Measurements from ENCODE around the gene CORO2A. TPM values are rescaled to one million over a fixed set of nuclear protein-coding genes. Genes with fewer than 3 reads are reported as not detected.
"Not testable (repeated sequence)": the region's sequence is repeated elsewhere in the genome, so short reads cannot be mapped to it uniquely, and the experiment has no call there.

The CORO2A gene
- total RNA-seq, 1 experiment from 2014 or later, result 19.8 TPM

DNA sequence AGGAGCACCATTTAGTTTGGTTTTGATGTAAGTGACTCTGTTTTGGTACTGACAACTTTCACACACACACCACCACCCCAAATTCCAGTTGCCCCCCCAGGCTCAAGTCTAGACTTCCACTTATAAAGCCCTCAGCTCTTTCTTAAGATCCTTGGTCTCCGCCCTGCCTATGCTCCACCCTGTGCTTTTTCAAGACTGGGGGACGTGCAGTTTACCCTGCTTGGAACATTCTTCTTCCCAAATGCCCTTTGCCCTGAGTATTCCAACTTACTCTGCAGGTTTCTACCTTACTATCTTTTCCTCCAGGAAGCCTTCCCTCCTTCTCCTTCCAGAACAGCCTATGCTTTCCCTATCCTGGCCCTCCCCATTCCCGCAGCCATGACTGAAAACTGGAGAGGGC lies 72.0 kb downstream of the CORO2A start:
- no peak overlapping the region for H3K4me3 ChIP-seq
- TF ChIP-seq, protein P1, sequence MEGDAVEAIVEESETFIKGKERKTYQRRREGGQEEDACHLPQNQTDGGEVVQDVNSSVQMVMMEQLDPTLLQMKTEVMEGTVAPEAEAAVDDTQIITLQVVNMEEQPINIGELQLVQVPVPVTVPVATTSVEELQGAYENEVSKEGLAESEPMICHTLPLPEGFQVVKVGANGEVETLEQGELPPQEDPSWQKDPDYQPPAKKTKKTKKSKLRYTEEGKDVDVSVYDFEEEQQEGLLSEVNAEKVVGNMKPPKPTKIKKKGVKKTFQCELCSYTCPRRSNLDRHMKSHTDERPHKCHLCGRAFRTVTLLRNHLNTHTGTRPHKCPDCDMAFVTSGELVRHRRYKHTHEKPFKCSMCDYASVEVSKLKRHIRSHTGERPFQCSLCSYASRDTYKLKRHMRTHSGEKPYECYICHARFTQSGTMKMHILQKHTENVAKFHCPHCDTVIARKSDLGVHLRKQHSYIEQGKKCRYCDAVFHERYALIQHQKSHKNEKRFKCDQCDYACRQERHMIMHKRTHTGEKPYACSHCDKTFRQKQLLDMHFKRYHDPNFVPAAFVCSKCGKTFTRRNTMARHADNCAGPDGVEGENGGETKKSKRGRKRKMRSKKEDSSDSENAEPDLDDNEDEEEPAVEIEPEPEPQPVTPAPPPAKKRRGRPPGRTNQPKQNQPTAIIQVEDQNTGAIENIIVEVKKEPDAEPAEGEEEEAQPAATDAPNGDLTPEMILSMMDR (conservative IDR thresholded peaks at IDR 0.05), result no peak
- no peak for TF ChIP-seq EZH2 (IDR thresholded peaks at IDR 0.05; ENCODE audit: low read depth)
- H3K4me1 ChIP-seq (replicated peaks; ENCODE audit: insufficient read depth), result peaks cover 29% of the 10 kb centered on the region
- ChIA-PET POLR2A (ENCODE audit: unreplicated experiment) (interaction anchor here (0.6 to 1.2 kb wide), 2 partner anchors 36 to 83 kb away, joined by 4 to 9 read pairs; no protein-coding TSS in a partner anchor), CTCF (interaction anchor here (0.6 to 1.3 kb wide), 4 partner anchors 46 to 137 kb away, joined by 3 to 5 read pairs (median 3); partner anchors contain the start of gene CORO2A)
- no peak overlapping the region for H3K4me2 ChIP-seq
- no peaks in the 10 kb centered on the region for H3K36me3 ChIP-seq (ENCODE audit: low read depth)
- no peaks in the 10 kb centered on the region for H3K79me2 ChIP-seq (ENCODE audit: low read depth)
- no peak overlapping the region for H2AFZ ChIP-seq
- intact Hi-C loops (cut with micrococcal nuclease; ENCODE audit: unreplicated experiment), result loop anchor here (2.0 kb wide), 1 partner anchor 40 kb away; no protein-coding TSS in a partner anchor
- no TSS peak for BruUV-seq (replicated peaks)
- H4K20me1 ChIP-seq (ENCODE audit: insufficient read depth), result no peaks in the 10 kb centered on the region
- no peaks in the 10 kb centered on the region for H3K9me2 ChIP-seq (ENCODE audit: insufficient read depth)
- no peaks in the 10 kb centered on the region for H3K27me3 ChIP-seq (ENCODE audit: insufficient read depth, low read depth)
- DNase-seq, result no peak
- H3K27ac ChIP-seq, result peak overlapping the region; percentile 26; the same call in 1 of the 2 replicates
- peaks cover 5% of the 10 kb centered on the region; the same call in 1 of the 2 replicates for H3F3A ChIP-seq (ENCODE audit: insufficient read depth, low read depth)
- H3K9me3 ChIP-seq (ENCODE audit: insufficient read depth, low read depth), result no peaks in the 10 kb centered on the region

DNA sequence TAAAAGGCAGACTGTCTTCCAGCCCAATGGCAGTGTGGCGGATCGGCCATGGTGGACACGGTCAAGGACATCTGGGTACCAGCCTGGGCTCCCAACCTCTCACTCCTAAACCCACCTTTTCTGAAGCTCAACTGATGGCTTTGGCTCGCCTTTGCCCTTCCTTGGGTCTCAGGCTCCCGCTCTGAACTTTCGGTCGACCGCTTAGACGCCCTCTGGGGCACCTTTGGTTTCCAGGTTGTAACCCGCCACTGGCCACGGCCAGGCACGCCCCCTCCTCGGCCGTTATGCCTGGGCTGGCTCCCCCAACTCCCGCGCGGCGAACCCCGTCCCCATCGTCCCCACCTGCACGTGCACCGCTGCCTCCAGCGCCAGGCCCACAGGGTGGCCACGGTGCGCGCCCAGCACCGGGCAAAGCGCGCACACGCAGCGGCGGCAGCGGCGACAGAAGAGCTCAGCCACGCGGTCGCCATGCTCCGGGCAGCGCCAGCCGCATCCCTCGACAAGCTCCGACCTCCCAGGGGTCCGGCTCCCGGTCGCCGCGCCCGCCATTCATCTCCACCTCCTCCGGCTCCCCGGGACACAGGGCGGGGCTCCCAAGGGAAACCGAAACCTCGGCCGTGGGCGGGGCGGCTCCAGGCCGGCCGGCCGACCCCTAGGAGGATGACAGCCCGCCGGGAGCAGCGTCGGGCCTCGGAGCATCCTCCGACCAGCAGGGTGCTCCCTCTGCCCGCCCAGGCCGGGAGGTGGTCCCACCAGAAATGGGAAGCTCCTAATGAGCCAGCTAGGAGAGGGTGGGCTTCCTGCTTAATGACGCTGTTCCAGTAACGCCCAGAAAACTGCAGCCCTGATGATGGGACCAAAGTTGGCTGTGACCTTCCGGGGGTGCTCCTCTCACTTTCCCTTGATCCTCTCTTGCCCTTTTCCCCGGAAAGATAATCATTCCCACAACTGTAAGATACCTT lies 73.5 kb downstream of the CORO2A start, which contains the start of gene TRIM14:
TSS of gene TRIM14 (minus strand) at position 583 of the 962 bp plus-strand sequence. CDS start at position 549, 34 bp downstream.
- H3K9me2 ChIP-seq (ENCODE audit: insufficient read depth), result no peaks in the 10 kb centered on the region
- H4K20me1 ChIP-seq (ENCODE audit: insufficient read depth), result no peaks in the 10 kb centered on the region
- peak within 1 kb of the TSS; percentile 96 for H2AFZ ChIP-seq
- no peaks in the 10 kb centered on the region for H3K9me3 ChIP-seq (ENCODE audit: insufficient read depth, low read depth)
- H3K79me2 ChIP-seq (ENCODE audit: low read depth), result no peaks in the 10 kb centered on the region
- DNase-seq, result peak in 1 of 2 experiments; percentile 69
- CTCF ChIA-PET, result interaction anchor here (0.7 to 0.9 kb wide), 2 partner anchors 73 to 657 kb away, joined by 3 read pairs; partner anchors contain the start of gene CORO2A
- H3K4me3 ChIP-seq, result peak within 1 kb of the TSS; percentile 80
- peak within 1 kb of the TSS; percentile 95 for H3K4me2 ChIP-seq
- H3F3A ChIP-seq (ENCODE audit: insufficient read depth, low read depth), result peaks cover 5% of the 10 kb centered on the region; the same call in 1 of the 2 replicates
- POLR2A ChIA-PET (ENCODE audit: unreplicated experiment), result interaction anchor here (0.9 to 1.2 kb wide), 2 partner anchors 73 to 104 kb away, joined by 3 to 4 read pairs; partner anchors contain the start of gene CORO2A
- H3K27ac ChIP-seq, result no peak within 1 kb of the TSS
- H3K4me1 ChIP-seq (replicated peaks; ENCODE audit: insufficient read depth), result peaks cover 29% of the 10 kb centered on the region
- BruUV-seq (replicated peaks), result no TSS peak
- TF ChIP-seq, protein P1 (conservative IDR thresholded peaks at IDR 0.05), result peak; percentile 45; the same call in 1 of the 2 replicates
- no peak for TF ChIP-seq EZH2 (IDR thresholded peaks at IDR 0.05; ENCODE audit: low read depth)
- H3K36me3 ChIP-seq (ENCODE audit: low read depth), result no peaks in the 10 kb centered on the region
- intact Hi-C loops (cut with micrococcal nuclease; ENCODE audit: unreplicated experiment), result loop anchor here (2.0 kb wide), 2 partner anchors 24 to 50 kb away; no protein-coding TSS in a partner anchor
- H3K27me3 ChIP-seq (ENCODE audit: insufficient read depth, low read depth), result no peaks in the 10 kb centered on the region

DNA sequence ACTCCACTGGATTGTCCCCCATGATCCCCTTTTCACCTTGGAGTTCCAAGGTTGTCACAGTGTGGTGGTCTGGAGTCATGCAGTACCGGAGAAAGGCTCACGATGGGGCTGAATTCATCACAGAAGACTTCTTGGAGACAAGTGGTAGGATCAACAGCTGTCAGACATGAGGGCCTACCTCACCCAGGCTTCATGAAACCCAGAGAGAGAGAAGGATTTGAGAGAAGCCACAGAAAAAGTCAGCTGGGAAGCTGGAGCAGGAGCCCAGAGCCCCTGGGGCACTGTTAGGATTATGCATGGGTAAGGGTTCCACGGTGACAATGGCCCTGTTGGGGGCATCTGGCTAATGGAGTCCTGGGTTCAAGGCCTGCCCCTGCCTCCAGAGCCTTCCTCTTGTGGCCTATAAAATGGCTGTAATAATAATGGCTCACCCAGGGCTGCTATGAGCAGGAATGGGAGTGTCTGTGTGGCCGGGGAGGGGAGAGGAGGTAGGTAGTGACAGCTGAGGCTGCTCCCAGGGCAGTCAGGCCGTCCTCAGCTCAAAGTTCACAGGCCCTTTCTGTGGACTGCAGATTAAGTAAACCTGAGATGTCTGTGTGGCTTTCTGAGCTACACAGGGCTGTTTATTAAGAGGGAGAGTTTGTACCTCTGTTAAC lies 74.3 kb downstream of the CORO2A start:
- CTCF ChIA-PET, result interaction anchor here (0.7 kb wide), 1 partner anchor 658 kb away, joined by 3 read pairs; no protein-coding TSS in a partner anchor
- Histone ChIP-seq H3K9me3 (ENCODE audit: insufficient read depth, low read depth) (no peaks in the 10 kb centered on the region), H3K9me2 (ENCODE audit: insufficient read depth) (no peaks in the 10 kb centered on the region), H3K27ac (no peak overlapping the region), H3K79me2 (ENCODE audit: low read depth) (no peaks in the 10 kb centered on the region), H2AFZ (peak overlapping the region; percentile 96), H3K27me3 (ENCODE audit: insufficient read depth, low read depth) (no peaks in the 10 kb centered on the region), H3F3A (ENCODE audit: insufficient read depth, low read depth) (peaks cover 5% of the 10 kb centered on the region; the same call in 1 of the 2 replicates), H3K4me2 (peak overlapping the region; percentile 95), H3K4me1 (replicated peaks; ENCODE audit: insufficient read depth) (peaks cover 29% of the 10 kb centered on the region), H4K20me1 (ENCODE audit: insufficient read depth) (no peaks in the 10 kb centered on the region), H3K4me3 (peak overlapping the region; percentile 80), H3K36me3 (ENCODE audit: low read depth) (no peaks in the 10 kb centered on the region)
- POLR2A ChIA-PET (ENCODE audit: unreplicated experiment), result interaction anchor here (0.9 to 1.2 kb wide), 2 partner anchors 74 to 105 kb away, joined by 3 to 4 read pairs; partner anchors contain the start of gene CORO2A
- intact Hi-C loops (cut with micrococcal nuclease; ENCODE audit: unreplicated experiment), result loop anchor here (2.0 kb wide), 2 partner anchors 25 to 51 kb away; no protein-coding TSS in a partner anchor
- DNase-seq, result peak in 1 of 2 experiments; percentile 19
- TF ChIP-seq EZH2 (IDR thresholded peaks at IDR 0.05; ENCODE audit: low read depth), result no peak
- TF ChIP-seq, protein P1 (conservative IDR thresholded peaks at IDR 0.05), result no peak
- TSS peak; percentile 22 for BruUV-seq (replicated peaks)

DNA sequence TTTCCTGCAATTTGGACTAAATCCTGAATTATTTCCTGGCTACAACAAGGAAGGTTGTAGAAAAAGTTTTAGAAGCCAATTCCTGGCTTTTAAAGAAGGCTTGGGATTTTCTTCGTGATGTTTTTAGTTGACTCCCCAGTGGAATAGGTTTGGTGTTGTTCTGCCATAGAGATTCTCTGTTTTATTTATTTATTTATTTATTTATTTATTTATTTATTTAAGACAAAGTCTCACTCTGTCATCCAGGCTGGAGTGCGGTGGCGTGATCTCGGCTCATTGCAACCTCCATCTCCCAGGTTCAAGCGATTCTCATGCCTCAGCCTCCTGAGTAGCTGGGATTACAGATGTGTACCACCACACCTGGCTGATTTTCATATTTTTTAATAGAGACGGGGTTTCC lies 75.3 kb downstream of the CORO2A start:
- intact Hi-C loops (cut with micrococcal nuclease; ENCODE audit: unreplicated experiment); BruUV-seq (replicated peaks): not testable (repeated sequence)

More for the DNA sequence above, 75.3 kb downstream of the CORO2A start:
- H3K9me3 ChIP-seq (ENCODE audit: insufficient read depth, low read depth); H3K4me3 ChIP-seq; H3K9me2 ChIP-seq (ENCODE audit: insufficient read depth); H3K79me2 ChIP-seq (ENCODE audit: low read depth); H3K36me3 ChIP-seq (ENCODE audit: low read depth); H3K27me3 ChIP-seq (ENCODE audit: insufficient read depth, low read depth); H2AFZ ChIP-seq; CTCF ChIA-PET; DNase-seq; H4K20me1 ChIP-seq (ENCODE audit: insufficient read depth); H3K27ac ChIP-seq; H3K4me2 ChIP-seq; H3F3A ChIP-seq (ENCODE audit: insufficient read depth, low read depth); POLR2A ChIA-PET (ENCODE audit: unreplicated experiment): not testable (repeated sequence)
- H3K4me1 ChIP-seq (replicated peaks; ENCODE audit: insufficient read depth), result peaks cover 29% of the 10 kb centered on the region
